GM18507 (cell line): ENCODE measurements around the gene LGALS8.

Experiments
- DNase-seq: peaks from one replicate; pipeline ENCODE4 v3.0.0; 2011; ENCODE audit warnings: low read depth; ENCODE audit not compliant: insufficient read length; ENCODE audit errors: extremely low spot score
- FAIRE-seq: peaks from 2 replicates; lab custom pipeline; 2011; peaks lifted over from hg19 to GRCh38; lab: Jason Lieb, UNC

Gene LGALS8

GRCh38 chr1:236507022-236507700, 16.6 kb upstream of the LGALS8 start:
- no peak for FAIRE-seq
- DNase-seq = no peak

GRCh38 chr1:236508593-236509027, 15.2 kb upstream of the LGALS8 start:
- FAIRE-seq = peak; percentile 82

GRCh38 chr1:236509203-236509602, 14.6 kb upstream of the LGALS8 start:
- FAIRE-seq = no peak
- DNase-seq = no peak

More at GRCh38 chr1:236508593-236509027, 15.2 kb upstream of the LGALS8 start:
- no peak for DNase-seq

GRCh38 chr1:236509647-236510401, 14.0 kb upstream of the LGALS8 start:
- FAIRE-seq = no peak

GRCh38 chr1:236511735-236512418, 11.9 kb upstream of the LGALS8 start:
- no peak for FAIRE-seq
- no peak for DNase-seq

More at GRCh38 chr1:236509647-236510401, 14.0 kb upstream of the LGALS8 start:
- DNase-seq = no peak

GRCh38 chr1:236514703-236515442, 8.9 kb upstream of the LGALS8 start:
- no peak for FAIRE-seq
- no peak for DNase-seq

- FAIRE-seq = no peak
- DNase-seq = no peak
Observed at GRCh38 chr1:236515443-236515958, 8.3 kb upstream of the LGALS8 start.

- DNase-seq (no peak), FAIRE-seq (no peak)
Observed at GRCh38 chr1:236516929-236517704, 6.7 kb upstream of the LGALS8 start.

- no peak for DNase-seq
Observed at GRCh38 chr1:236518322-236518721, 5.5 kb upstream of the LGALS8 start.

GRCh38 chr1:236520445-236521005, 3.3 kb upstream of the LGALS8 start:
- FAIRE-seq (no peak), DNase-seq (no peak)

More at GRCh38 chr1:236518322-236518721, 5.5 kb upstream of the LGALS8 start:
- no peak for FAIRE-seq

- FAIRE-seq = no peak
- no peak for DNase-seq
Observed at GRCh38 chr1:236522937-236523703, 662 bp upstream of the LGALS8 start.

- FAIRE-seq (peak; percentile 88), DNase-seq (peak; percentile 64)
Observed at GRCh38 chr1:236524142-236524894, 536 bp downstream of the LGALS8 start.

GRCh38 chr1:236524895-236525184, 1.1 kb downstream of the LGALS8 start:
- DNase-seq (no peak), FAIRE-seq (no peak)

GRCh38 chr1:236526079-236526478, 2.3 kb downstream of the LGALS8 start:
- FAIRE-seq (no peak), DNase-seq (no peak)

GRCh38 chr1:236530286-236530685, 6.5 kb downstream of the LGALS8 start:
- DNase-seq (no peak), FAIRE-seq (no peak)

GRCh38 chr1:236530959-236531358, 7.2 kb downstream of the LGALS8 start:
- no peak for FAIRE-seq
- DNase-seq = no peak

GRCh38 chr1:236532850-236533249, 9.1 kb downstream of the LGALS8 start:
- DNase-seq (no peak), FAIRE-seq (no peak)
